ENCODE measurements around the gene RAI14.
"Not testable (repeated sequence)": the region's sequence is repeated elsewhere in the genome, so short reads cannot be mapped to it uniquely, and the experiment has no call there.

The RAI14 gene

DNA sequence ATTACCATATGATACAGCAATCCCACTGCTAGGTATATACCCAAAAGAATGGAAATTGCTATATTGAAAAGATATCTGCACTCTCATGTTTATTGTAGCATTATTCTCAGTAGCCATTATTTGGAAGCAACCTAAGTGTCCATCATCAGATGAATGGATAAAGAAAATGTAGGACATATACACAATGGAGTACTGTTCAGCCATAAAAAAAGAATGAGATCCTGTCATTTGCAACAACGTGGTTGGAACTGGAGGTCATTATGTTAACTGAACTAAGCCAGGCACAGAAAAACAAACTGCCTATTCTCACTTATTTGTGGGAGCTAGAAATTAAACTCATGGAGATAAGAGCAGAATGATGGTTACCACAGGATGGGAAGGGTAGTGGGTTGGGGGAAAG, 119.8 kb downstream of the RAI14 start:
- no peak for DNase-seq (ENCODE audit: low spot score)
- TF ChIP-seq, protein P1, sequence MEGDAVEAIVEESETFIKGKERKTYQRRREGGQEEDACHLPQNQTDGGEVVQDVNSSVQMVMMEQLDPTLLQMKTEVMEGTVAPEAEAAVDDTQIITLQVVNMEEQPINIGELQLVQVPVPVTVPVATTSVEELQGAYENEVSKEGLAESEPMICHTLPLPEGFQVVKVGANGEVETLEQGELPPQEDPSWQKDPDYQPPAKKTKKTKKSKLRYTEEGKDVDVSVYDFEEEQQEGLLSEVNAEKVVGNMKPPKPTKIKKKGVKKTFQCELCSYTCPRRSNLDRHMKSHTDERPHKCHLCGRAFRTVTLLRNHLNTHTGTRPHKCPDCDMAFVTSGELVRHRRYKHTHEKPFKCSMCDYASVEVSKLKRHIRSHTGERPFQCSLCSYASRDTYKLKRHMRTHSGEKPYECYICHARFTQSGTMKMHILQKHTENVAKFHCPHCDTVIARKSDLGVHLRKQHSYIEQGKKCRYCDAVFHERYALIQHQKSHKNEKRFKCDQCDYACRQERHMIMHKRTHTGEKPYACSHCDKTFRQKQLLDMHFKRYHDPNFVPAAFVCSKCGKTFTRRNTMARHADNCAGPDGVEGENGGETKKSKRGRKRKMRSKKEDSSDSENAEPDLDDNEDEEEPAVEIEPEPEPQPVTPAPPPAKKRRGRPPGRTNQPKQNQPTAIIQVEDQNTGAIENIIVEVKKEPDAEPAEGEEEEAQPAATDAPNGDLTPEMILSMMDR (IDR thresholded peaks at IDR 0.05; ENCODE audit: extremely low read depth, missing control alignments), result no peak

DNA sequence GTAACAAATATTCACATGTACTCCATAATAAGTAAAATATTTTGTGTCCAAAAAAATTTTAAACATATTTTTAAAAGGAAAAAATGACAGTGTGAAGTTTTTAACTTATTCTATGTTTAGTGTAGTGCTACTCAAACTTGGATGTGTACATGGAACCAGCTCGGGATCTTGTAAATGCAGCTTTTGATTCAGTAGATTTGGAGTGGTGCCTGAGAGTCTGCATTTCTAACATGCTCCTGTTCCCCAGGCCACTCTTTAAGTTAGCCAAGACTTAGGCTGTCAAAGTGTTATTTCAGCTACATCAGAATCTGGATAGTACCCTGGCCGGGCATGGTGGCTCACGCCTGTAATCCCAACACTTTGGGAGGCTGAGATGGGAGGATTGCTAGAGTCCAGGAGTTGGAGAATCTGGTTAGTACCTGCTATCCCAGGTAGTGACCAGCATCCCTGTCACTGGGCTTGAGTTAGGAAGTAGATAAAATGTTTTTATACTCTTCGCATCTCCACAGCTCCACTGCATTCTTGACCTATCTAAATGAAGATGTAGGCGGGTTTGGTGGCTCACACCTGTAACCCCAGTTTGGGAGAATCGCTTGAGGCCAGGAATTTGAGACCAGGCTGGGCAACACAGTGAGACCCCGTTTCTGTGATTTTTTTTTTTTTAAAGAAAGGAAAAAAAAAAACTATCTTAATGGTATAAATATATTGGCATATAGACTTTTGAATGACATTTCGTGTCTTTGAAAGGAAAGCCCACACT, 122.1 kb downstream of the RAI14 start:
- TF ChIP-seq, protein P1 (IDR thresholded peaks at IDR 0.05; ENCODE audit: extremely low read depth, missing control alignments), result no peak
- DNase-seq (ENCODE audit: low spot score), result no peak

DNA sequence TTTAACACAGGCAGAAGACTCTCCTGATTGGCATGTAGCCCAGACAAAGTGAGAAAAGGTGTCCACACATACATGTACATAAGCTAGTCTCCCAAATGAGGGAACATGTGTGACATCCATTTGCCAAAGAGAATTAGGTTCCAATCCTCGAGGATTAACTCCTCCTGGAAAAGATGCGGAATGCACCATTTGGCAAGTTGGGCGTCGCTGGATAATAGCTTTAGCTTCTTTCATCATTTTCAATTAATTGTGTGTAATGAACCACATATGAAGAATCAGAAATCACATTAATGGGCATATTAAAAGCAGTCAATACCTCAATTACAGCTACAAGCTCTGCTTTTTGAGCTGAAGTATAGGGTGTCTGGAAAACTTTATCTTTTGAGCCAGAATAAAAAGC, 127.8 kb downstream of the RAI14 start:
- DNase-seq (ENCODE audit: low spot score), result not testable (repeated sequence)

DNA sequence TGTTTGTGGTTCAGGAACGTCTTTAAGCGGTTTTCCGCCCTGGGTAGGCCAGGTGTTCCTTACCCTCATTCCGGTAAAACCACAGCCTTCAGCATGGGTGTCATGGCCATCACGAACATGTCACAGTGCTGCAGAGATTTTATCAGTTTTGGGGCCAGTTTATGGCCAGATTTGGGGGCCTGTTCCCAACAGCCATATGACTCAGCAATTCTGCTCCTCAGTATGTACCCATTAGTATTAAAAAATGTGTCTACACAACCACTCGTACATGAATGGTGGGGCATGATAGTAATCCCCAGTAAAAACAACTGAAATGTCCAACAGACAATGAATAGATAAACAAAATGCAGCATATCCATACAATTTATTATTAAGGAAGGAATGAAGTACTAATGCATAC, 130.9 kb downstream of the RAI14 start:
- no peak for DNase-seq (ENCODE audit: low spot score)
- TF ChIP-seq, protein P1 (IDR thresholded peaks at IDR 0.05; ENCODE audit: extremely low read depth, missing control alignments), result no peak

DNA sequence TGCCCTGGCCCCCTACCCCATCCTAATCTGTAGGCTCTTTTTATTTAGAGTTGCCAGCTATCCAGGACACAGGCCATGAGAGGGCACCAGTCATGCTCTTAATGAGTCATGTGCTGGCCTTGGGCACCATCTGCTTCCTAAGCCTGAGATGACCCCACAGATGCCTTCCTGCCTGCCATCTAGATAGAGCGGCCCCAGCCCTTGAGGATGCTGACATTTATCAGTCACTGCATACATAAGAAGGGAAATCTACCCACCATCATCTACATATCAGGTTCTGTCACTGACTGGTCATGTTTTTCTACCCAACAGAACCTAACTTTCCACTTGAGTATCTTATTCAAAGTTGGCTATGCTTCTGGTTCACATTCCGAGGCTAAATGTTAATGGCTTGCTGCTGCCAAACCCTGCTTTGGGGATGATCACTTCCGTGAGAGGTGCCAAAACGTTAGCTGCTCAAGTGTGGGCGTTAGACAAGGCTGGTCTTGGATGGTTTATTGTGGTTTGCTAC, 132.9 kb downstream of the RAI14 start:
- TF ChIP-seq, protein P1 (IDR thresholded peaks at IDR 0.05; ENCODE audit: extremely low read depth, missing control alignments), result no peak
- DNase-seq (ENCODE audit: low spot score), result no peak

DNA sequence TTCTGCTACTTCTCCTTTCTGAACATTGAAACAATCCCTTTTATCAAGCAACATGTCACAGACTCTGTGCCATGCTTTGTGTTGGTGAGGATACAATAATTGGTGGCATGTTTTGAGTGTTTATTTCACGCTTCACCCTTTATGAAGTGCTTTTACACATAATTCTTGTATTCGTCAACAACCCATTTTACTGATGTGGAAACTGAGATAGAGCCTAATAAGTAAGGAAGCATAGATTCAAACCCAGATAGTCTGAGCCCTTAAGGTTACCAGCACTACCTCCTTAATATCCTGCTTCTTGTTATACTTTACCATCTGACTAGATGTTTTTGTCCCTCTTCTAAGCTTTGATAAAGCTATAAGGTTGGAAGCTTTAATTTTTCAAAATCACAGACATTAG, 133.5 kb downstream of the RAI14 start:
- DNase-seq (ENCODE audit: low spot score), result no peak
- TF ChIP-seq, protein P1 (IDR thresholded peaks at IDR 0.05; ENCODE audit: extremely low read depth, missing control alignments), result no peak

DNA sequence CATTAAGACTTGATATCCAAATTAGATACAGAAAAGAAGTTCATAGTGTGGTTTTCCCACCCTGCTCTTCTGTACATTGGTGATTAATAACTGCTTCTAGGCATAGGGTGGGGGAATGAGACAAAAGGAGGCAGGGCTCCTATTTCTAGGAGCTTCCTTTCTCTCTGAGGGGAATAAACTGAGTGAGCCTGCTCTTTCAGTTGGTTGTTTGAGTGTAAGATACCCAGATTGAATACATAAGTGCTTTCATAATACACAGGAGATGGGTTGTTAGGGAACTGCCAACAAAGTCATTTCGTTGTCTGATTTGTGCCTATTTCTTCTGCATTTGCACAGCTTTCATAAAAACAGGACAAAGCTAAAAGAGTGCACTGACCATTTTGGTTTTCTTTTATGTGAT, 133.9 kb downstream of the RAI14 start:
- TF ChIP-seq, protein P1 (IDR thresholded peaks at IDR 0.05; ENCODE audit: extremely low read depth, missing control alignments), result no peak
- no peak for DNase-seq (ENCODE audit: low spot score)

DNA sequence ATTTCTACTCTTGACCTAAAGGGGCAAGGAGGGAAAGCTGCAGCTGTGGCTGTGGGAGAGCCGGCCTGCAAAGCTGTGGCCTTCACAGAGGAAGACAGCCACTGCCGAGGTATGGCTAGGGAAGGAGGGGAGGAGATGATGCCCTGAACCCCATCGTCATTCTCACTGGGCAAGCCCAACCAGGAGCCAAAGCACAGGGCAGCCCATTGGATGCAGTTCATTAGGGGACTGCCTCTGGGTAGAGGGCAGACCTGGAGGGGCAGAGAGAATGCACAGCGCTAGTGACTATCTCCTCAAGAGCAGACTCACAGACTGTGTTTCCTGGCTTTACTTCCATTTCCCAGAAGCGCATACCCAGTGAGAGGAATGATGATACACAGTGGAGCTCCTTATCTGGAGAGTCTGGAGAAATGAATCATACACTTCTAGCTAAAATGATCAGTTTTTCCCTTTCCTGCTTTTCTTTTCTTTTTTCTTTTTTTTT, 135.7 kb downstream of the RAI14 start:
- no peak for DNase-seq (ENCODE audit: low spot score)
- TF ChIP-seq, protein P1 (IDR thresholded peaks at IDR 0.05; ENCODE audit: extremely low read depth, missing control alignments), result no peak
